A549 (cell line): ENCODE data around the gene PPP1R12C. TPM values are rescaled to one million over a fixed set of nuclear protein-coding genes. Genes with fewer than 3 reads are reported as not detected.

Experiments used
- ATAC-seq, 2 experiments: fragments of 200-7000 bp in 1 of 2; fragments of >200 bp in 1 of 2; cut with Nextera tagmentation in 1 of 2; cut with Tn5 transposase in 1 of 2; 3 replicates each; pipeline versions ENCODE4 v1.8.0 to v1.9.1; 2018 to 2020; ENCODE audit warnings: mild to moderate bottlenecking in 1 of 2, moderate library complexity in 1 of 2
- CTCF ChIA-PET: fragments of 300-600 bp; sonication (Branson Sonifier 250); formaldehyde crosslinking; extraction: SDS; loops from one replicate; lab custom pipeline; 2021; ENCODE audit warnings: antibody characterized with exemption, inconsistent platforms; lab: Yijun Ruan, JAX
- POLR2A ChIA-PET: fragments of 350-600 bp; formaldehyde crosslinking; extraction: SDS; loops from one replicate; lab custom pipeline; 2021; ENCODE audit warnings: antibody characterized with exemption, inconsistent platforms; lab: Yijun Ruan, JAX
- DNase-seq, 2 experiments: peaks; one replicate each; pipeline versions ENCODE4 v3.0.0 to v3.0.0-alpha.2; 2011 to 2016; ENCODE audit warnings: low read depth in 1 of 2, low spot score in 1 of 2
- FAIRE-seq: peaks from 2 replicates; lab custom pipeline; 2011; peaks lifted over from hg19 to GRCh38; lab: Jason Lieb, UNC
- H3K27ac ChIP-seq, 2 experiments: fragments of >200 bp; sonication (Bioruptor Twin); formaldehyde crosslinking; 3 replicates each; pipeline ENCODE4 v1.5.1; 2016 to 2017
- H3K4me1 ChIP-seq: fragments of >200 bp; sonication (Bioruptor Twin); formaldehyde crosslinking; 3 replicates; pipeline ENCODE4 v1.6.1; 2016
- H3K4me2 ChIP-seq: fragments of >200 bp; sonication (Bioruptor Twin); formaldehyde crosslinking; 3 replicates; pipeline ENCODE4 v1.6.1; 2016
- H3K4me3 ChIP-seq: fragments of >200 bp; sonication (Bioruptor Twin); formaldehyde crosslinking; 3 replicates; pipeline ENCODE4 v1.5.1; 2016
- H3K9me3 ChIP-seq: fragments of >200 bp; sonication (Bioruptor Twin); formaldehyde crosslinking; 3 replicates; pipeline ENCODE4 v1.6.1; 2016
- BHLHE40 ChIP-seq: IDR thresholded peaks from 2 replicates; pipeline ENCODE4 v1.6.1; 2012; ENCODE audit warnings: low read depth, low read length, inconsistent platforms
- CBX2 ChIP-seq: fragments of 200-600 bp; sonication (generic); IDR thresholded peaks from 2 replicates; pipeline ENCODE4 v1.6.1; 2016; ENCODE audit warnings: low read depth, mild to moderate bottlenecking, borderline replicate concordance
- CHD4 ChIP-seq: fragments of 200-600 bp; sonication (generic); IDR thresholded peaks from 2 replicates; pipeline ENCODE4 v1.6.1; 2016; ENCODE audit warnings: antibody characterized with exemption, mild to moderate bottlenecking, borderline replicate concordance
- CTCF ChIP-seq: fragments of >200 bp; sonication (Bioruptor Twin); formaldehyde crosslinking; IDR thresholded peaks from 3 replicates; pipeline ENCODE4 v1.5.1; 2016
- ESRRA ChIP-seq: fragments of 150-350 bp; IDR thresholded peaks from 2 replicates; pipeline ENCODE4 v1.6.1; 2014; ENCODE audit warnings: mild to moderate bottlenecking, low read length, borderline replicate concordance
- FOSL2 ChIP-seq, 2 experiments: fragments of 450-650 bp in 1 of 2; fragments of >200 bp in 1 of 2; sonication (Bioruptor Twin) in 1 of 2; formaldehyde crosslinking; IDR thresholded peaks; 2 replicates each; pipeline versions ENCODE4 v1.5.0 to v1.6.1; 2016 to 2020; ENCODE audit warnings: mild to moderate bottlenecking in 1 of 2, moderate library complexity in 1 of 2
- FOXS1 ChIP-seq: fragments of 250-450 bp; sonication (Bioruptor Pico); IDR thresholded peaks from 2 replicates; pipeline ENCODE4 v1.5.0; 2020; ENCODE audit warnings: mild to moderate bottlenecking, moderate library complexity
- HDAC2 ChIP-seq: fragments of 200-600 bp; sonication (generic); IDR thresholded peaks from 2 replicates; pipeline ENCODE4 v1.6.1; 2016
- JUN ChIP-seq, 2 experiments: fragments of >200 bp; sonication (Bioruptor Twin); formaldehyde crosslinking; IDR thresholded peaks; 2 replicates in 1 of 2; 3 replicates in 1 of 2; pipeline ENCODE4 v1.6.1; 2016 to 2017
- JUNB ChIP-seq: fragments of >200 bp; sonication (Bioruptor Twin); formaldehyde crosslinking; IDR thresholded peaks from 2 replicates; pipeline ENCODE4 v1.6.1; 2016
- MAFK ChIP-seq: fragments of 450-650 bp; IDR thresholded peaks from 2 replicates; pipeline ENCODE4 v1.6.1; 2014; ENCODE audit not compliant: partially characterized antibody
- MAZ ChIP-seq: fragments of 150-350 bp; IDR thresholded peaks from 2 replicates; pipeline ENCODE4 v1.6.1; 2014; ENCODE audit warnings: antibody characterized with exemption, low read depth, low read length, borderline replicate concordance
- NPAS2 ChIP-seq: fragments of 250-450 bp; sonication (Bioruptor Pico); IDR thresholded peaks from 2 replicates; pipeline ENCODE4 v1.8.0; 2022; ENCODE audit warnings: mild to moderate bottlenecking, moderate library complexity, borderline replicate concordance
- PHF8 ChIP-seq: fragments of 200-600 bp; sonication (generic); IDR thresholded peaks from 2 replicates; pipeline ENCODE4 v1.6.1; 2016; ENCODE audit warnings: low read depth, mild to moderate bottlenecking, antibody characterized with exemption, moderate library complexity, borderline replicate concordance
- RNF2 ChIP-seq: fragments of 200-600 bp; sonication (generic); IDR thresholded peaks from 2 replicates; pipeline ENCODE4 v1.6.1; 2016; ENCODE audit warnings: low read depth, mild to moderate bottlenecking, antibody characterized with exemption, moderate library complexity, borderline replicate concordance
- SMC3 ChIP-seq: fragments of >200 bp; sonication (Bioruptor Twin); formaldehyde crosslinking; IDR thresholded peaks from 3 replicates; pipeline ENCODE4 v1.6.1; 2018; ENCODE audit warnings: inconsistent platforms
- ZFP36 ChIP-seq: fragments of 450-650 bp; IDR thresholded peaks from 2 replicates; pipeline ENCODE4 v1.6.1; 2014; ENCODE audit warnings: borderline replicate concordance; ENCODE audit not compliant: partially characterized antibody
- WGBS: methylation state at CpG from one replicate; pipeline ENCODE4 v1.1.6; 2017; ENCODE audit errors: missing lambda C conversion rate; 5-methylcytosine and 5-hydroxymethylcytosine counted together
- polyA plus RNA-seq, 4 experiments: library from polyadenylated mRNA; depleted of rRNA in 3 of 4; stranded (reverse); fragments of >200 nt; fragmentation: RNase III in 1 of 4; extraction: RNeasy Plus Mini Kit Qiagen cat#74134 plus additional on column Dnase treatment in 1 of 4; gene quantifications; 2 replicates in 3 of 4; 3 replicates in 1 of 4; pipeline ENCODE4 v1.2.3, GENCODE V29; 2011 to 2017
- TF ChIP-seq, protein P1 (sequence below): IDR thresholded peaks from 2 replicates; pipeline ENCODE4 v1.6.1; 2012
- TF ChIP-seq, protein P2 (sequence below): fragments of 250-450 bp; sonication (Bioruptor Pico); IDR thresholded peaks from 2 replicates; pipeline ENCODE4 v1.5.0; 2021; ENCODE audit warnings: mild to moderate bottlenecking, moderate library complexity, borderline replicate concordance

Gene PPP1R12C
- polyA plus RNA-seq, 2 of the 4 experiments (the other 2 are of a cell fraction), result 22.0 to 70.3 TPM

DNA sequence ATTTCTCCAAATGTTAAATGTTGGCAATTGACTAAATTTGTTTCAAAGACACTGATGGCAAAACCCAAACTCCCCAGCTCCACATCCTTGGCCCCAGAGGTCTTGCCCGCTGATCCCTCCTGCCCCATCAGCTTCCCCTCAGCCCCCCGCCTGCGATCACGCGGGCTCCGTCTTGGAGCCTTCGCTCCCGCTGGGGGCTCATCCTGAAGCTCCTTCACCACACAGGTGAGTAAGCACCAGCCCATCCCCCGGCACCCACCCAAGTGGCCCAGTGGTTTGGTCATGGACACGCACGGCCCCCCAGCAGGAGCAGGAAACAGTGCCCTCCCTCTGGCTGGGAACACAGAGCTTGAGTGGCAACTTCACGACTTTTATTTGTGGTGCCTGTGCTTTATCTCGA, 26.9 kb downstream of the PPP1R12C start:
- ATAC-seq, result no peak

DNA sequence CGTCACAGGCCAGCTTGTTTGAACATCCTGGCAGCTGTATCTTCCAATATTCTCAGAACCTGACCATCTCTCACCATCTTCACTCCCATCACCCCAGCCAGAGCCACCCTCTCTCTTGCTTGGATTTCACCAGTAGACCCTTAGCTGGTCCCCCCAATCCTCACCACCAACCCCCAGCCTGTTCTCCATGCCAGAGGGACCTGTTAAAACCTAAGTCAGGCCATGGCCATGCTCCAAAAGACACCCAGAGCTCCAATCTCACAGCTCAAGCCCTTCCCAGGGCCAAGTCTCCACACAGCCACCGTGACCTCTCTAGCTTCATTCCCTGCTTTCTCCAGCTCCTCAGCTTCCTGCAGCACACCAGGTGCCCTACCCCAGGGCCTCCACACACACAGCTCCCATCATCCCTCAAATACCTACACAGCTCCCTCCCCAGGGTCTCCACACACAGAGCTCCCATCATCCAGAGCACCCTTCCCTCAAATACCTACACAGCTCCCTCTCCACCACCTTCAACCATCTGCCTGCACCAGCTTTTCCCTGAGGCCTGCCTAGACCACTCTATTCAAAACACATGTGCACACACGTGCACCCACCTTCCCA, 28.0 kb downstream of the PPP1R12C start:
- POLR2A ChIA-PET, result interaction anchor here (0.6 to 1.0 kb wide), 3 partner anchors 26 to 71 kb away, joined by 3 read pairs; partner anchors contain the start of genes PPP1R12C and RDH13
- H3K4me3 ChIP-seq, result no peak overlapping the region
- FAIRE-seq (no peak), ATAC-seq (no peak), DNase-seq (no peak)
- H3K4me2 ChIP-seq, result no peak overlapping the region
- H3K9me3 ChIP-seq, result no peaks in the 10 kb centered on the region
- no peaks in the 10 kb centered on the region for H3K4me1 ChIP-seq
- no peak overlapping the region for H3K27ac ChIP-seq
- CTCF ChIA-PET, result interaction anchor here (0.5 to 7.8 kb wide), 22 partner anchors 10 to 544 kb away, joined by 3 to 110 read pairs (median 7); partner anchors contain the start of genes EPS8L1, PPP1R12C and RDH13
- TF ChIP-seq MAFK (no peak), BHLHE40 (no peak), HDAC2 (no peak), PHF8 (no peak), RNF2 (no peak), CTCF (no peak), FOSL2 (IDR thresholded peaks at IDR 0.05) (no peak), FOSL2 (CRISPR knock-in tag; IDR thresholded peaks at IDR 0.05) (no peak), NPAS2 (CRISPR knock-in tag) (no peak), JUN (IDR thresholded peaks at IDR 0.05) (no peak), CBX2 (no peak), MAZ (no peak), SMC3 (no peak), CHD4 (no peak), ESRRA (no peak), FOXS1 (CRISPR knock-in tag) (no peak), JUNB (no peak)
- TF ChIP-seq, protein P1, sequence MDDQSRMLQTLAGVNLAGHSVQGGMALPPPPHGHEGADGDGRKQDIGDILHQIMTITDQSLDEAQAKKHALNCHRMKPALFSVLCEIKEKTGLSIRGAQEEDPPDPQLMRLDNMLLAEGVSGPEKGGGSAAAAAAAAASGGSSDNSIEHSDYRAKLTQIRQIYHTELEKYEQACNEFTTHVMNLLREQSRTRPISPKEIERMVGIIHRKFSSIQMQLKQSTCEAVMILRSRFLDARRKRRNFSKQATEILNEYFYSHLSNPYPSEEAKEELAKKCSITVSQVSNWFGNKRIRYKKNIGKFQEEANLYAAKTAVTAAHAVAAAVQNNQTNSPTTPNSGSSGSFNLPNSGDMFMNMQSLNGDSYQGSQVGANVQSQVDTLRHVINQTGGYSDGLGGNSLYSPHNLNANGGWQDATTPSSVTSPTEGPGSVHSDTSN, result no peak
- TF ChIP-seq, protein P2, sequence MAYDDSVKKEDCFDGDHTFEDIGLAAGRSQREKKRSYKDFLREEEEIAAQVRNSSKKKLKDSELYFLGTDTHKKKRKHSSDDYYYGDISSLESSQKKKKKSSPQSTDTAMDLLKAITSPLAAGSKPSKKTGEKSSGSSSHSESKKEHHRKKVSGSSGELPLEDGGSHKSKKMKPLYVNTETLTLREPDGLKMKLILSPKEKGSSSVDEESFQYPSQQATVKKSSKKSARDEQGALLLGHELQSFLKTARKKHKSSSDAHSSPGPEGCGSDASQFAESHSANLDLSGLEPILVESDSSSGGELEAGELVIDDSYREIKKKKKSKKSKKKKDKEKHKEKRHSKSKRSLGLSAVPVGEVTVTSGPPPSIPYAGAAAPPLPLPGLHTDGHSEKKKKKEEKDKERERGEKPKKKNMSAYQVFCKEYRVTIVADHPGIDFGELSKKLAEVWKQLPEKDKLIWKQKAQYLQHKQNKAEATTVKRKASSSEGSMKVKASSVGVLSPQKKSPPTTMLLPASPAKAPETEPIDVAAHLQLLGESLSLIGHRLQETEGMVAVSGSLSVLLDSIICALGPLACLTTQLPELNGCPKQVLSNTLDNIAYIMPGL (CRISPR knock-in tag), result no peak
- WGBS, result 91% methylated on average over 3 of the region's 3 CpGs

More for the DNA sequence above, 26.9 kb downstream of the PPP1R12C start:
- no peak for TF ChIP-seq ZFP36
- TF ChIP-seq, all 56 proteins: peak for 0
- Histone ChIP-seq H3K27ac (no peak overlapping the region), H3K4me3 (no peak overlapping the region), H3K4me2 (no peak overlapping the region), H3K4me1 (no peaks in the 10 kb centered on the region), H3K9me3 (no peaks in the 10 kb centered on the region)
- WGBS, result 92% methylated on average over 13 of the region's 13 CpGs
- FAIRE-seq (no peak), DNase-seq (no peak)
- ChIA-PET CTCF (interaction anchor here (0.6 to 7.8 kb wide), 8 partner anchors 11 to 535 kb away, joined by 3 to 110 read pairs (median 18); partner anchors contain the start of genes EPS8L1 and RDH13), POLR2A (interaction anchor here (1.0 kb wide), 1 partner anchor 28 kb away, joined by 3 read pairs; the partner anchor contains the start of gene RDH13)
